HG02870 (cell line): ENCODE data around the gene THADA.
"Not testable (repeated sequence)": the region's sequence is repeated elsewhere in the genome, so short reads cannot be mapped to it uniquely, and the experiment has no call there.

Experiments
- ATAC-seq: cut with Tn5 transposase; IDR thresholded peaks from one replicate; pipeline ENCODE4 v1.9.1; 2021; ENCODE audit warnings: mild to moderate bottlenecking, moderate library complexity; ENCODE audit not compliant: unreplicated experiment

Gene THADA

GRCh38 chr2:43448011-43448821, 147.6 kb downstream of the THADA start:
- ATAC-seq, result no peak

- not testable (repeated sequence) for ATAC-seq
Observed at GRCh38 chr2:43446755-43447154, 149.1 kb downstream of the THADA start.

GRCh38 chr2:43445781-43446180, 150.1 kb downstream of the THADA start:
- no peak for ATAC-seq

- no peak for ATAC-seq
Observed at GRCh38 chr2:43444989-43445645, 150.7 kb downstream of the THADA start.

GRCh38 chr2:43443282-43443681, 152.6 kb downstream of the THADA start:
- ATAC-seq, result no peak

- no peak for ATAC-seq
Observed at GRCh38 chr2:43441195-43441594, 154.6 kb downstream of the THADA start.

- ATAC-seq, result no peak
Observed at GRCh38 chr2:43438858-43439655, 156.8 kb downstream of the THADA start.

DNA sequence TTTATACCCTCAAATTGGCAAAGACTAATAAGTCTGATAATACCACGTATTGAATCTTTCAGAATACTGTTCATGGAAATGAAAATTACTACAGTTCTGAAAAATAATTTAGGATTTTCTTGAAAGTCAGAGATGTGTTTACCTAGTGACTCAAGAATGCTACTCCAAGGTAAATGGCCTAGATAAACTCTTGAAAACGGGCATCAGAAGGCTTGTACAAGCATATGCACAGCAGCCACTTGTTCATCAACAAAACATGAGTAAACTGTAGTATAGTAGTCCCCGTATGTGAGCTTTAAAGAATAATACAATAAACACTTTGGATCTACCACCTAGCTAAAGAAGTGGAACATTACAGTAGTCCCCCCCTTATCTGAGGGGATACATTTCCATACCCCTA, 157.5 kb downstream of the THADA start:
- no peak for ATAC-seq

DNA sequence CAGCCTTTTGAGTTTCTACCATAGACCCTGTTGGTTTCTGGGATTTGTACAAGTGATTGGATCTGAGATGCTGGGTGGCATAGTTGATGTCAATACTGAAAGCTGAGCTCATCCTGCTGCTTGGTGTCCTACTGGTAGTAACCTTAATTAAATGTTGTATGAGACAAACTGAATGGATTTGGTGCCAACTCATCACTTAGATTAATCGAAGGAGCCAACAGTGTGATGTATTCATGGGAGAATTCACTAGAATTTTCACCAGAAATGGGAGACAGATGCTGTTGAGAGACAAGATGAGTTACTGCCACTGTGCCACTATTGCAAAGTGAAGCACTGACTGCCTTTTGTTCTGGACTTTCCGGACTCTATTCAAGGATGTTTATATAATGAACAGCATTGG, 158.5 kb downstream of the THADA start:
- ATAC-seq, result no peak

DNA sequence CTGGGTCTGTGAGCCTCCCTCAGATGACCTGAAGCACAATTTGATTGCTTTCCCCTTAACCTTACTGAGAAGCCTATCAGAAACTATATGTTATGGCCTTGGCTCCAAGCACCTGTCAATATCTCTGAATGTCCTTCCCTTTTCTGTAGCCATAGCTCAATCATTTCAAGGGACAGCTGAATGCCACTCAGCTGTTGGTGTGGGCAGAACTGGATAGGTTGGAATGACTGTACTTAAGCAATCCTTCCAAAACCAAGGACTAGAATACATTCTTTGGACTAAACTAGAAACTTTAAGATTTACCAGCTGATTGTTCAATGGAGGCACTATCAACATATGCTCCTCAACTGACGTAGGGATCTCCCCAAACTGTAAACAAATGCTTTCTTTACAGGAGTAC, 159.4 kb downstream of the THADA start:
- no peak for ATAC-seq

DNA sequence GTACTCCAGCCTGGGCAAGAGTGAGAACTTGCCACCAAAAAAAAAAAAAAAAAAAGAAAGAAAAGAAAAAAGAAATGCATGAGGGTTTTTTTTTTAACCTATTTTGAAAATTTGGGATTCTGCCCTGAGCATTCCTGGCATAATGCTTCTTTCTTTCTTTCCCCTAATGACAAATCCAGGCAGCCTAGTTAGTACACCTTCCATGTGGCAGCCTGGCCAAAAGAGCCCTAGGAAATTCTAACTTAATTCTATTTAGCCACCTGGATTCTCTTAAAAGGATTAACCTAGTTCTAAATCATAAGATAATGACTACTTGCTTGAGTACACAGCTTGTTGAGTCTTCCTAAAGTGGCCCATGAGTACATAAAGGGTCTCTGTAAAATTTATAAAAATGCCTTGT, 160.1 kb downstream of the THADA start:
- ATAC-seq, result no peak

- no peak for ATAC-seq
Observed at GRCh38 chr2:43430489-43430888, 165.3 kb downstream of the THADA start.

DNA sequence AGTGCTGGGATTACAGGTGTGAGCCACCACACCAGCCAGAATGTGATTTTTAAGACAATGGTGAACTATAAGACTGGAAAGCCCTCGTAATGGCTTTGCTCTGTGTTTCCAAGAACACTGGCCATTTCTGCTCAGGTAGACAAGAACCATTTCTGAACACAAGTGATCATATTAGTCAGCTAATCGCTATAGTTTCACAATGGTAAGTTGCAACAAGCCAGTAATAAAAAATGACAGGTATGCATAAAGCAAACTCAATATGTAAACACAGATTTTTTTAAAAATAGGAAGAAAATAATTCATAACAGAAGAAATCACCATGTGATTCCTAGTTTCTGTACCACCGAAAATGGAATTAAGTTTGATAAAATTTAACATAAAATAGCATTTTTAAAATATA, 166.5 kb downstream of the THADA start:
- no peak for ATAC-seq

DNA sequence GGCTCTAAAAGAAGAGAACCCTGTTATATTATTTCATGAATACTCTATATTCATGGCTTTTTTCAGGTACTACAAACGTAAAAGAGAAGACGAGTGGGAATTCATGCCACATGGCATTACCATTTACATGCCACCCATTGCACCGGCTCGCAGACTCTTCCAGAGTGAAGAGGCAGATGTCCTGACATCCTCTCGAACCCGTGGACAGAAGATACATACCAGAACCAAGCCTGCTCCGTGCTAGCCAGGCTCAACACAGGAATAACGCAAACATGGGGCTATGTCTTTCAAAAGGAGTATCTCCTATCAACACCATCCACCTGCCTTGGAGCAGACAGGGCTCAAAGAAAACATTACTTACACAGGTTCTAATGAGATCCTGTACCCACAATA, 168.8 kb downstream of the THADA start:
- no peak for ATAC-seq

DNA sequence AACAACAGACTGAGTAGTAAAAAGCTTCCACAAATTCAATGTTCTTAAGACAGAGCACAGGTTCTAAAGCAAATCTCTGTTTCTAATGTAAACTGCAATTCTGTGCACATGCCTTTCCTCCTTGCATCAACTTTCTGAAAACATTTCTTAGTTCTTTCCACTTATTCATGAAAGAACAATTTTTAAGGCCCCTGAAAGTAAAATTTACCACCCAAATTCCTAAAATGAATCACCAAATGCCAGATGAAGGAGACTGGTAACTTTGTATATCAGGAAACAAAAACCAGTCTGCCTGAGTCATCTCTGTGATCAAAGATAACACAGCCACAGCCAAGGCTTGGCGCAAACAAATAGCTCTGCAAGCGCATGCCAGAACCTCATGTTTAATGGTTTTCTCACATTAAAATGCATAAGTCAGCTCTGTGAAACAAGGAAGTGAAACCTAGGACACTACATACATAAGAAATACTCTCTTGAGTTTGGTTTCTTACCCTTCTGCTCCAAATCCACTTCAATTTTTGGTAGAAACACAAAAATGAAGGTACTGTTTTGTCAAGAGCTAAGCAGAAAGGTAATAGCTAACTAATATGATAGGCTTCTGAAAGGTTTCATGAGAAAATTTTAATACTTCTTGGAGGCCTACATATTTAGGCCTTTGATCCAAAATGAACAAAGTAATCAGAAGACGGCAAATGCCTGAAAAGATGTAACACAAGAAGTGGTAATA, 169.4 kb downstream of the THADA start:
- peak; percentile 84 for ATAC-seq

- no peak for ATAC-seq
Observed at GRCh38 chr2:43425659-43426058, 170.2 kb downstream of the THADA start.

- ATAC-seq, result no peak
Observed at GRCh38 chr2:43424262-43425207, 171.3 kb downstream of the THADA start.

DNA sequence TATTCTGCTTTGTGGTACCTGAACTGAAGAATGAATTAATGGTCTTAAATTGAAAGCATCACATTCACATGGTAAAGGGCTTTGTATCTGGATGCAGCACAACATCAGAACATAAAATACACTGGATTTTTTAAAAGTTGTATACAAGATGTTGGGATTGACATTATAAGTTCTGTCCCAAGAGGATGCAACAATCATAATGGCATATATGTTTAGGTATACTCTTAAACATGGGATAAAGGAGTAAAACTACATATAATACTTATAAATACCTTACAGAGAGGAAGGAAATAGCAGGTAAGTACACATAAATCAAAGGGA, 171.9 kb downstream of the THADA start:
- ATAC-seq, result no peak

DNA sequence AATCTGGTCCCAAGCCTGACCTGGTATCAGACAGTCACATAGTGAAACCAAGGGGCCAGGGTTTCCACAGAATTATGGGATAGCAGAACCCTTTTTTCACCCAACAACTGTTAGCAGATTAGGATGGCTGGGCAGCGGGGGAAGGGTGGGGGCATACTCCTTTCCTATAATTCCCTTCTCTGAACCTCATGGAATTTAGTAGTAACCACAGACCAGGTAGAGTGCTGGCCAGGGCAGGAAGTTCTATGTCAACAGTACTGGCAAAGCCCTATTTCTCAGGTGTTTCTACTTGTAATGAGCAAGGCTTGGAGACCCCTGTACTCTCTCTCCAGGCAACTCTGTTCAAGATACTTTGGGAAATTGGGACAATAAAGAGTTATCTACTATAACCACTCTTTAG, 174.6 kb downstream of the THADA start:
- ATAC-seq, result no peak

GRCh38 chr2:43420389-43420801, 175.4 kb downstream of the THADA start:
- no peak for ATAC-seq
